ENCODE results near the gene PAX3. TPM values are rescaled to one million over a fixed set of nuclear protein-coding genes. Genes with fewer than 3 reads are reported as not detected.

Gene PAX3
- polyA plus RNA-seq, 4 donors = 0.06 TPM; not detected in 3

- no peak overlapping the region for H3K27ac ChIP-seq (ENCODE audit: low read depth in 1 of 3, low read length in 2 of 3)
- no peak for FAIRE-seq
- peaks cover 0 to 5% (median 0%) of the 10 kb centered on the region in 3 donors for H3K4me1 ChIP-seq (ENCODE audit: control insufficient read depth in 3 of 3, insufficient read depth in 2 of 3, low read depth in 1 of 3, low read length in 2 of 3)
- H3K36me3 ChIP-seq (ENCODE audit: control insufficient read depth in 3 of 3, insufficient read depth in 2 of 3, low read depth in 1 of 3, low read length in 3 of 3) = no peaks in the 10 kb centered on the region
- peaks cover 0 to 3% of the 10 kb centered on the region in 2 donors for H3K9me3 ChIP-seq (ENCODE audit: control insufficient read depth in 2 of 2, insufficient read depth in 1 of 2, low read depth in 1 of 2, low read length in 1 of 2)
- no peak overlapping the region for H3K4me3 ChIP-seq (ENCODE audit: low read depth in 1 of 3, low read length in 3 of 3)
- peaks cover 3 to 74% (median 46%) of the 10 kb centered on the region in 3 donors for H3K27me3 ChIP-seq (ENCODE audit: control insufficient read depth in 3 of 3, insufficient read depth in 3 of 3, low read length in 3 of 3)
- DNase-seq = no peak
These were observed 15.0 kb upstream of the PAX3 start for GRCh38 chr2:222313816-222314215.

GRCh38 chr2:222311978-222312738 lies 13.4 kb upstream of the PAX3 start:
- Histone ChIP-seq H3K4me1 (ENCODE audit: control insufficient read depth in 3 of 3, insufficient read depth in 2 of 3, low read depth in 1 of 3, low read length in 2 of 3) (no peaks in the 10 kb centered on the region), H3K4me3 (ENCODE audit: low read depth in 1 of 3, low read length in 3 of 3) (no peak overlapping the region), H3K27ac (ENCODE audit: low read depth in 1 of 3, low read length in 2 of 3) (no peak overlapping the region), H3K9me3 (ENCODE audit: control insufficient read depth in 2 of 2, insufficient read depth in 1 of 2, low read depth in 1 of 2, low read length in 1 of 2) (peaks cover 0 to 9% of the 10 kb centered on the region in 2 donors), H3K27me3 (ENCODE audit: control insufficient read depth in 3 of 3, insufficient read depth in 3 of 3, low read length in 3 of 3) (peaks cover 3 to 85% (median 59%) of the 10 kb centered on the region in 3 donors), H3K36me3 (ENCODE audit: control insufficient read depth in 3 of 3, insufficient read depth in 2 of 3, low read depth in 1 of 3, low read length in 3 of 3) (no peaks in the 10 kb centered on the region)
- no peak for DNase-seq
- no peak for FAIRE-seq
- 4 to 5% (median 5%) methylated on average over 47 to 48 of the region's 48 CpGs for WGBS, 3 donors

- Histone ChIP-seq H3K9me3 (ENCODE audit: control insufficient read depth in 2 of 2, insufficient read depth in 1 of 2, low read depth in 1 of 2, low read length in 1 of 2) (peaks cover 0 to 9% of the 10 kb centered on the region in 2 donors), H3K36me3 (ENCODE audit: control insufficient read depth in 3 of 3, insufficient read depth in 2 of 3, low read depth in 1 of 3, low read length in 3 of 3) (no peaks in the 10 kb centered on the region), H3K4me3 (ENCODE audit: low read depth in 1 of 3, low read length in 3 of 3) (no peak overlapping the region), H3K4me1 (ENCODE audit: control insufficient read depth in 3 of 3, insufficient read depth in 2 of 3, low read depth in 1 of 3, low read length in 2 of 3) (peaks cover 0 to 3% (median under 1%) of the 10 kb centered on the region in 3 donors), H3K27me3 (ENCODE audit: control insufficient read depth in 3 of 3, insufficient read depth in 3 of 3, low read length in 3 of 3) (peaks cover 3 to 89% (median 66%) of the 10 kb centered on the region in 3 donors), H3K27ac (ENCODE audit: low read depth in 1 of 3, low read length in 2 of 3) (no peak overlapping the region)
- WGBS, 3 donors = 3 to 7% (median 5%) methylated on average over 39 to 42 of the region's 42 CpGs
- FAIRE-seq (no peak), DNase-seq (no peak)
These were observed 12.7 kb upstream of the PAX3 start for GRCh38 chr2:222311319-222311977.

DNA sequence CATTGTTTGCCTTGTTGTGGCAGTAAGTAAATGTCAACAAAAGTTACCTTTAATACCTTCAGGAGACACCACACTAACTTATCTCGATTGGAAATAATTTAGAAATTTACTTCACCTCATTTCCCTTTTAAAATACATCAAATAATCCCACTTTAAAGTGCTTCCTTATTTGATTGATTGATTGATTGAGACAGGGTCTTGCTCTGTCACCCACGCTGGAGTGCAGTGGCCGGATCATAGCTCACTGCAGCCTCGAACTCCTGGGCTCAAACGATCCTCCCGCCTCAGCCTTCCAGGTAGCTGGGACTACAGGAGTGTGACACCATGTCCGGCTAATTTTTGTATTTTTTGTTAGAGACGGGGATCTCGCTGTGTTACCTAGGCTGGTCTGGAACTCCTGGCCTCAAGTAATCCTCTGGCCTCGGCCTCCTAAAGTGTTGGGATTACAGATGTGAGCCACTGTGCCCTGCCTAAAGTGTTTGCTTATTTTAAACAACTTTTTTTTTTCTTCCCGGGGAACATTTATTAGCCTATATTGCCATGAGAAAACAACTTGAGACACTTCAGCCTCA lies 12.0 kb upstream of the PAX3 start:
- WGBS, 3 donors = 8 to 11% (median 9%) methylated on average over 11 of the region's 11 CpGs
- no peak for FAIRE-seq
- DNase-seq = no peak
- Histone ChIP-seq H3K4me1 (ENCODE audit: control insufficient read depth in 3 of 3, insufficient read depth in 2 of 3, low read depth in 1 of 3, low read length in 2 of 3) (peaks cover 0 to 6% (median 3%) of the 10 kb centered on the region in 3 donors), H3K4me3 (ENCODE audit: low read depth in 1 of 3, low read length in 3 of 3) (no peak overlapping the region), H3K36me3 (ENCODE audit: control insufficient read depth in 3 of 3, insufficient read depth in 2 of 3, low read depth in 1 of 3, low read length in 3 of 3) (no peaks in the 10 kb centered on the region), H3K9me3 (ENCODE audit: control insufficient read depth in 2 of 2, insufficient read depth in 1 of 2, low read depth in 1 of 2, low read length in 1 of 2) (peaks cover 0 to 9% of the 10 kb centered on the region in 2 donors), H3K27ac (ENCODE audit: low read depth in 1 of 3, low read length in 2 of 3) (no peak overlapping the region), H3K27me3 (ENCODE audit: control insufficient read depth in 3 of 3, insufficient read depth in 3 of 3, low read length in 3 of 3) (peaks cover 3 to 90% (median 71%) of the 10 kb centered on the region in 3 donors)

DNA sequence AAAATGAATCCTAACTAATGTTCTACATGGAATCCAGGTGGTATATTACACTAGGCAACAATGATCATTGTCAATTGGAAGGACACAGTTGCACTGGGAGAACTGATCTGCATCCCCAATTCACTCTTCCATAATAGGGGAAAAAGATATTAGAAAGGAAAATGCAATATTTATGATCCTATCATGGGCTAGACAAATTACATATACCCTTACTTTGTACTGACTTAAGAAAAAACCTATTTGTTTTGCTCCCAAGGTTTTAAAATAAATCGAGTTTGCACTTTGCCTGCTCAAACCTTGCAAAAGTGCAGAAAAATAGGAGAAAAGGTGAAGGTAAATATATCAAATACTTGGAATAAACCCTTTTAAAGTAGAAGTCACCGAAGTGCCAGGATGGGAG lies 11.0 kb upstream of the PAX3 start:
- 8 to 14% (median 11%) methylated on average over 2 of the region's 2 CpGs for WGBS, 3 donors
- Histone ChIP-seq H3K27ac (ENCODE audit: low read depth in 1 of 3, low read length in 2 of 3) (no peak overlapping the region), H3K9me3 (ENCODE audit: control insufficient read depth in 2 of 2, insufficient read depth in 1 of 2, low read depth in 1 of 2, low read length in 1 of 2) (peaks cover 0 to 9% of the 10 kb centered on the region in 2 donors), H3K36me3 (ENCODE audit: control insufficient read depth in 3 of 3, insufficient read depth in 2 of 3, low read depth in 1 of 3, low read length in 3 of 3) (no peaks in the 10 kb centered on the region), H3K27me3 (ENCODE audit: control insufficient read depth in 3 of 3, insufficient read depth in 3 of 3, low read length in 3 of 3) (peaks cover 6 to 90% (median 74%) of the 10 kb centered on the region in 3 donors), H3K4me1 (ENCODE audit: control insufficient read depth in 3 of 3, insufficient read depth in 2 of 3, low read depth in 1 of 3, low read length in 2 of 3) (peaks cover 0 to 14% (median 3%) of the 10 kb centered on the region in 3 donors), H3K4me3 (ENCODE audit: low read depth in 1 of 3, low read length in 3 of 3) (no peak overlapping the region)
- DNase-seq (no peak), FAIRE-seq (no peak)

DNA sequence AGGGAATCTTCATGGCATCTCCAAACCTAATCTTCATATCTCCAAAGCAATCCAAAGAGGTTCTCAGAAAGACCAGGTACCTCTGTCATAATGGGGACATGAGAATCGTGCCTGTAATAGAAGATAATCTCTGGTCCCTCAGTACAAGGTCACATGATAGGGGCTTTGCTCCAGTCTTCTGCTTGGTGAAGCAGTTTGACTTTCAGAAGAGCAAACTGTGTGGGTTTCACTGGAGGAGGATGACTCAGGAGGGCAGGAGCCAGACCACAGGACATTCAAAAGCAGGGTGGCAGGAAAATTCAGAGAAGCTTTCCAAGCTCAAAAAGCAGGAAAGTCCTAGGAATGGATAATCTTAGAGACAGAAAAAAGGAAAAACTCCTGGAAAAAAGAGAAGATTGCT lies 10.6 kb upstream of the PAX3 start:
- no peak for FAIRE-seq
- no peak for DNase-seq
- Histone ChIP-seq H3K9me3 (ENCODE audit: control insufficient read depth in 2 of 2, insufficient read depth in 1 of 2, low read depth in 1 of 2, low read length in 1 of 2) (peaks cover 0 to 9% of the 10 kb centered on the region in 2 donors), H3K27ac (ENCODE audit: low read depth in 1 of 3, low read length in 2 of 3) (no peak overlapping the region), H3K4me1 (ENCODE audit: control insufficient read depth in 3 of 3, insufficient read depth in 2 of 3, low read depth in 1 of 3, low read length in 2 of 3) (peaks cover 0 to 14% (median 3%) of the 10 kb centered on the region in 3 donors), H3K36me3 (ENCODE audit: control insufficient read depth in 3 of 3, insufficient read depth in 2 of 3, low read depth in 1 of 3, low read length in 3 of 3) (no peaks in the 10 kb centered on the region), H3K27me3 (ENCODE audit: control insufficient read depth in 3 of 3, insufficient read depth in 3 of 3, low read length in 3 of 3) (peaks cover 6 to 92% (median 77%) of the 10 kb centered on the region in 3 donors), H3K4me3 (ENCODE audit: low read depth in 1 of 3, low read length in 3 of 3) (no peak overlapping the region)
- WGBS, 3 donors = 0 to 10% (median 3%) methylated on average over 1 of the region's 1 CpG

DNA sequence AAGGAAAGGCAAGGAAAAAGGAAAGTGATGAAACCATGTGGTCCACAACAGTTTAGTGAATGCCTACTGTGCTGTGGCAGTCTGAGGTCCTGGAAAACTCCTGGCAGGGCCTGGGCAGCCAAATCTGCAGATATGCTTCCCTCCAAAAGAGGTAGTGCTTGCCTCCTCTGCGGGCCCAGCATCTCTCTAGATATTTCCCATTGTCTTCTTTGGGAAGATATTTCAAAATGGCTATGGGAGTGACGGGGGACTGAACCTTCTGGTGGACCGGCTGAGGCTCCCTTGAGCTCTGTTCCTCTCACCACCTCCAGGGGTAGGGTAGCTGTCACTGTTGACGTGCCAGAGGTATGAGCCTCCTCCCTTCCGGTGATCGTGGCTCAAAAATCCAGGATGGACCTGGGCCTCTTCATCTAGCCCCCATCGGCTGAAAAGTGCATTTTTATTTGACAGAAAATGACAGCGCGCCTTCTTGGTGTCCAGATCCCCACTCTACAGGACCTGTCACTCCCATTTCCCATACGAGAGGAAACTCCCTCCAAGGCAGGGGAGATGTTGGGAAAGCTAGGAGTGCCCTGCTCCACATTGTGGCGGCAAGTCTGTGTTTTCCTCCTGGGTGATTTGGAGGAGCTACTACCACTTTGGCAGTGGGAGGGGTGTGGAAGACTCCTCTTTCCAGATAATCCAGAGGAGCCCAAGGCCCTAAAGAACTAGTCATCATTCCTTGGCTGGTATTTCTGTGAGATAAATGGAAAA lies 9.4 kb upstream of the PAX3 start:
- H3K27ac ChIP-seq (ENCODE audit: low read depth in 1 of 3, low read length in 2 of 3) = no peak overlapping the region
- no peaks in the 10 kb centered on the region for H3K36me3 ChIP-seq (ENCODE audit: control insufficient read depth in 3 of 3, insufficient read depth in 2 of 3, low read depth in 1 of 3, low read length in 3 of 3)
- DNase-seq = no peak
- H3K9me3 ChIP-seq (ENCODE audit: control insufficient read depth in 2 of 2, insufficient read depth in 1 of 2, low read depth in 1 of 2, low read length in 1 of 2) = peaks cover 0 to 9% of the 10 kb centered on the region in 2 donors
- 9 to 19% (median 16%) methylated on average over 11 of the region's 11 CpGs for WGBS, 3 donors
- peaks cover 8 to 100% (median 82%) of the 10 kb centered on the region in 3 donors for H3K27me3 ChIP-seq (ENCODE audit: control insufficient read depth in 3 of 3, insufficient read depth in 3 of 3, low read length in 3 of 3)
- peaks cover 0 to 14% (median 3%) of the 10 kb centered on the region in 3 donors for H3K4me1 ChIP-seq (ENCODE audit: control insufficient read depth in 3 of 3, insufficient read depth in 2 of 3, low read depth in 1 of 3, low read length in 2 of 3)
- FAIRE-seq = no peak
- H3K4me3 ChIP-seq (ENCODE audit: low read depth in 1 of 3, low read length in 3 of 3) = no peak overlapping the region
